ENCODE measurements around the gene TBC1D26.
"Not testable (repeated sequence)": the region's sequence is repeated elsewhere in the genome, so short reads cannot be mapped to it uniquely, and the experiment has no call there.

Gene TBC1D26

GRCh38 chr17:15739259-15739658, 7.2 kb downstream of the TBC1D26 start:
- not testable (repeated sequence) for ATAC-seq, H3K4me3 Mint-ChIP-seq, H3K27me3 Mint-ChIP-seq, H3K36me3 Mint-ChIP-seq, H3K9me3 Mint-ChIP-seq, H3K4me1 Mint-ChIP-seq, H3K27ac Mint-ChIP-seq

- H3K4me3 Mint-ChIP-seq, ATAC-seq, H3K36me3 Mint-ChIP-seq, H3K9me3 Mint-ChIP-seq, H3K27me3 Mint-ChIP-seq, H3K27ac Mint-ChIP-seq, H3K4me1 Mint-ChIP-seq: not testable (repeated sequence)
Measured at GRCh38 chr17:15740041-15740440, 8.0 kb downstream of the TBC1D26 start.

GRCh38 chr17:15740570-15741120, 8.6 kb downstream of the TBC1D26 start:
- peaks cover 9% of the 10 kb centered on the region for H3K27me3 Mint-ChIP-seq
- ATAC-seq, result no peak
- no peaks in the 10 kb centered on the region for H3K36me3 Mint-ChIP-seq
- no peaks in the 10 kb centered on the region for H3K4me1 Mint-ChIP-seq
- H3K4me3 Mint-ChIP-seq, result no peak overlapping the region
- no peaks in the 10 kb centered on the region for H3K9me3 Mint-ChIP-seq
- H3K27ac Mint-ChIP-seq, result no peak overlapping the region

DNA sequence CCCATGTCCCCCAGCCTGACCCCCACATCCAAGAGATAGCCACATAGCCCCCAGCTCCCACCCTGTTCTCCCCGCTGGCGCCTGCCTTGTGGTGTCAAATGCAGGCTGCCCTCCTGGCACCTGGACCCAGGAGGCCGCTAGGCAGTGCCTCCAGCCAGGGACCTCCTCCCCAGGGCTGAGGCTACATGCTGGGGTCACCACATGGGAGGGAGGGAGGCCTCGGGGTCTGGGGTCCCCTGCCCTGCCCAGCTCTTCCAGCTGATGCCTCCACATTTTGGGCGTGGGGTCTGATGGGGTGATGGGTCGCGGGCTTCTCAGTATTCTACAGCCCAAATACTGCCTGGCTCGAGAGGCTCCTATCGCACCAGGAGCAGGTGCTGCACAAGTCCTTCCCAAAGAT, 9.5 kb downstream of the TBC1D26 start:
- no peaks in the 10 kb centered on the region for H3K4me1 Mint-ChIP-seq
- H3K9me3 Mint-ChIP-seq, result no peaks in the 10 kb centered on the region
- ATAC-seq, result no peak
- H3K36me3 Mint-ChIP-seq, result no peaks in the 10 kb centered on the region
- H3K4me3 Mint-ChIP-seq, result no peak overlapping the region
- peaks cover 13% of the 10 kb centered on the region for H3K27me3 Mint-ChIP-seq
- no peak overlapping the region for H3K27ac Mint-ChIP-seq

DNA sequence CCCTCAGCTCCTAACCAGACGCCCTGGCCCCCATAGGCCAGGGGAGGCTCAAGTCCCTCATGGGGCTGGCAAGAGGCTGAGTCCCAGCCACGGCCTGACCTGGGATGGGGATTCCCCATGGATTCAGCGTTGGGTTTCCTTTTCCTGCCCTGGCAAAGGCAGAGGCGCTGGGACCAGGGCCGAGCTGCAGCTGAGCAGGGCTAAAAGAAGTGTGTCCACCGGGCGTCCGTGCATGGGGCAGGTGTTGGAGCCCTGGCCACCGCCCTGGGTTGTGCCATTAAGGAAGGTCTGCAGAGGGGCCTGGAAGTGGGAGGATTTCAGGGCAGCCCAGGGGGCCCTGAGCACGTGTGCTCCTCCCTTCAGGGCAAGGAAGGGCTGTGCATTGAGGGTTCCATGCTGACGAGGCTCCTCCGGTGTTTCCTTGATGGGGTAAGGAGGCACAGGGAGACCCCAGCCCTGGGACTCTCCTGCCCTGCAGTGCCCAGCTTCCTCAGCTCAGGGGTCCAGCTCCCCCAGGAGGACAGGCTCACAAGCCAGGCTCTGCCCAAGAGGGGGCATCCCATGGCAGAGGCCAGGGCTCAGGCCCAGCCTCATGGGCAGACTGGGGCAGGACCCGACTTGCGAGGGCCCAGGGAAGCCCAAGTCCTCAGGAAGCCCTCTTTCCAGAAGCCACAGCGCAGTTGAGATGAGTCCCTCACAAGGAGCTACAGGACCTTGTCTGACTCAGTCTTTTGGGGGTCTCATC, 10.1 kb downstream of the TBC1D26 start:
- ATAC-seq, result no peak
- Mint-ChIP-seq H3K27ac (no peak overlapping the region), H3K4me1 (no peaks in the 10 kb centered on the region), H3K36me3 (no peaks in the 10 kb centered on the region), H3K27me3 (peaks cover 19% of the 10 kb centered on the region), H3K9me3 (no peaks in the 10 kb centered on the region), H3K4me3 (no peak overlapping the region)

- Mint-ChIP-seq H3K27me3 (peaks cover 19% of the 10 kb centered on the region), H3K9me3 (no peaks in the 10 kb centered on the region), H3K4me3 (no peak overlapping the region), H3K36me3 (no peaks in the 10 kb centered on the region), H3K4me1 (no peaks in the 10 kb centered on the region), H3K27ac (no peak overlapping the region)
- no peak for ATAC-seq
Measured at GRCh38 chr17:15742921-15743320, 10.8 kb downstream of the TBC1D26 start.

GRCh38 chr17:15744074-15744676, 12.1 kb downstream of the TBC1D26 start:
- Mint-ChIP-seq H3K9me3 (no peaks in the 10 kb centered on the region), H3K36me3 (no peaks in the 10 kb centered on the region), H3K4me1 (no peaks in the 10 kb centered on the region), H3K4me3 (no peak overlapping the region), H3K27ac (no peak overlapping the region), H3K27me3 (peaks cover 17% of the 10 kb centered on the region)
- ATAC-seq, result no peak

DNA sequence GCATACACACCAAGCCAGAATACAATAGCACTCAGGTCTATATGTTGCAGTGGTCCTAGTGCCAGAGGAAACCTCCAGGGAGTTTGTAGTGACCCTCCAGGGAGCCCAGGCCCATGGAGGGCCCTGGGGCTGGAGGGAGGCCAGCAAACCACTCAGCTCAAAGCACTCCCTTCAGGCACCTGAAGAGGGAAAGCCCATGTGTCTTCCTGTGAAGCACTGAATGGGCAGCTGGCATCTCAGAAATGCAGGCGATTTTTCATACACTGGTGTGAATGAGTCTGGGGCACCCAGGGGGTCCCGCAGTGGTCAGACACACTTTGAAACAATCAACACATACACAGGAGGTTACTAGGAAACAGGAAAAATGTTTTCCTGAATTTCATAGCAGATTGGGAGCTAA, 12.8 kb downstream of the TBC1D26 start:
- Mint-ChIP-seq H3K4me3 (no peak overlapping the region), H3K27me3 (peaks cover 10% of the 10 kb centered on the region), H3K4me1 (no peaks in the 10 kb centered on the region), H3K36me3 (no peaks in the 10 kb centered on the region), H3K27ac (no peak overlapping the region), H3K9me3 (no peaks in the 10 kb centered on the region)
- no peak for ATAC-seq

- H3K4me1 Mint-ChIP-seq, H3K9me3 Mint-ChIP-seq, ATAC-seq, H3K27me3 Mint-ChIP-seq, H3K36me3 Mint-ChIP-seq, H3K27ac Mint-ChIP-seq, H3K4me3 Mint-ChIP-seq: not testable (repeated sequence)
Measured at GRCh38 chr17:15749403-15749802, 17.3 kb downstream of the TBC1D26 start.

GRCh38 chr17:15768865-15769533, 36.9 kb downstream of the TBC1D26 start:
- ATAC-seq, result peak; percentile 64
- not testable (repeated sequence) for H3K4me1 Mint-ChIP-seq, H3K4me3 Mint-ChIP-seq, H3K36me3 Mint-ChIP-seq, H3K27me3 Mint-ChIP-seq, H3K27ac Mint-ChIP-seq, H3K9me3 Mint-ChIP-seq

GRCh38 chr17:15770679-15771078, 38.6 kb downstream of the TBC1D26 start:
- Mint-ChIP-seq H3K36me3 (peaks cover 16% of the 10 kb centered on the region), H3K9me3 (peaks cover 12% of the 10 kb centered on the region)
- H3K27ac Mint-ChIP-seq, H3K4me3 Mint-ChIP-seq, H3K4me1 Mint-ChIP-seq, H3K27me3 Mint-ChIP-seq, ATAC-seq: not testable (repeated sequence)

DNA sequence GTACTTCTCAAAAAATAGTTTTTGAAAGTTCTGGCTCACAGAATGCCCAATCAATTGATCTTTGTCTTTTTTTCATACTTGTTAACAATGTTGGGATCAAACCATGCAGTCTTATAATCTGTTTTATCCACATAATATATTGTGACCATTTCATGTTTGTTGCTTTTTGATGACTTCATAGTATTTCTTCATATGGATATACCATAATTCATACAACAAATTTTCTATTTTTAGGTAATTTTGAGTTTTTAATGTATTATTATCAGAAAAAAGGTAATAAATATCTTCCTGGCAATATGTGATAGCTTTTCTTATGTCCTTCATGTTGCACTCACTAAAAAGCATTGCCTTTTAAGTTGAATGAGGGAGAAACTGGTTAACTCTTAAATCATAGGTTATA, 44.8 kb downstream of the TBC1D26 start:
- Mint-ChIP-seq H3K4me1 (no peaks in the 10 kb centered on the region), H3K4me3 (no peak overlapping the region), H3K27me3 (peaks cover 8% of the 10 kb centered on the region), H3K27ac (no peak overlapping the region), H3K9me3 (peaks cover 40% of the 10 kb centered on the region), H3K36me3 (peaks cover 49% of the 10 kb centered on the region)
- no peak for ATAC-seq

DNA sequence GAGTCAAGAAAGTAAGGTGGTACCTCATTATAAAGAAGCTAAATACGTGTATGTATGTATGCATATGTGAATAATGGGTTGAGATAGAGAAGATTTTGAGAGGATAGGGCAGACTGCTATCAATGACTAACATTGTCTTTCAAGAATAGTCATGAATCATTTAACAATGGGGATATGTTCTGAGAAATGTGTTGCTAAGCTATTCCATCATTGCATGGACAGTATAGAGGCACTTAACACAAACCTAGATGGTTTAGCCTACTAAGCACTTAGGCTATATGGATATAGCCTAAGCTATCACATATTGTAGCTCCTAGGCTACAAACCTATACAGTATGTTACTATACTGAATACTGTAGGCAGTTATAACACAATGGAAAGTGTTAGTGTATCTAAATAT, 45.2 kb downstream of the TBC1D26 start:
- Mint-ChIP-seq H3K27ac (no peak overlapping the region), H3K9me3 (peaks cover 40% of the 10 kb centered on the region), H3K4me3 (no peak overlapping the region), H3K27me3 (peaks cover 12% of the 10 kb centered on the region), H3K4me1 (no peaks in the 10 kb centered on the region), H3K36me3 (peaks cover 54% of the 10 kb centered on the region)
- ATAC-seq, result no peak

DNA sequence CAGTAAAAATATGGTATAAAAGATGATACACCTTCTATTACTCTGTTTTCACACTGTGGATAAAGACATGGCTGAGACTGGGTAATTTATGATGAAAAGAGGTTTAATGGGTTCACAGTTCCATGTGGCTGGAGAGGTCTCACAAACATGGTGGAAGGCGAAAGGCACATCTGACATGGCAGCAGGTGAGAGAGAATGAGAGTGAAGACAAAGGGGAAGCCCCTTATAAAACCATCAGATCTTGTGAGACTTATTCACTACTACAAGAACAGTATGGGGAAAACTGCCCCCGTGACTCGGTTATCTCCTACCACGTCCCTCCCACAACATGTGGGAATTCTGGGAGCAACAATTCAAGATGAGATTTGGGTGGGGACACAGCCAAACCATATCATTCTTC, 45.6 kb downstream of the TBC1D26 start:
- ATAC-seq, result no peak
- H3K9me3 Mint-ChIP-seq, result peaks cover 40% of the 10 kb centered on the region
- H3K27ac Mint-ChIP-seq, result no peak overlapping the region
- H3K36me3 Mint-ChIP-seq, result peaks cover 55% of the 10 kb centered on the region
- peaks cover 16% of the 10 kb centered on the region for H3K27me3 Mint-ChIP-seq
- no peak overlapping the region for H3K4me3 Mint-ChIP-seq
- H3K4me1 Mint-ChIP-seq, result no peaks in the 10 kb centered on the region

- Mint-ChIP-seq H3K4me1 (no peaks in the 10 kb centered on the region), H3K27ac (no peak overlapping the region), H3K27me3 (peaks cover 18% of the 10 kb centered on the region)
Measured at GRCh38 chr17:15779119-15779518, 47.0 kb downstream of the TBC1D26 start.

GRCh38 chr17:15780188-15780587, 48.1 kb downstream of the TBC1D26 start:
- H3K36me3 Mint-ChIP-seq, result peaks cover 43% of the 10 kb centered on the region
- no peak overlapping the region for H3K27ac Mint-ChIP-seq
- peaks cover 33% of the 10 kb centered on the region for H3K9me3 Mint-ChIP-seq
- no peak overlapping the region for H3K4me3 Mint-ChIP-seq
- no peak for ATAC-seq
- H3K27me3 Mint-ChIP-seq, result peaks cover 18% of the 10 kb centered on the region
- H3K4me1 Mint-ChIP-seq, result no peaks in the 10 kb centered on the region

More at GRCh38 chr17:15779119-15779518, 47.0 kb downstream of the TBC1D26 start:
- Mint-ChIP-seq H3K4me3 (no peak overlapping the region), H3K9me3 (peaks cover 40% of the 10 kb centered on the region), H3K36me3 (peaks cover 54% of the 10 kb centered on the region)
- ATAC-seq, result no peak

Measured in stimulated activated memory B cell treated with anti-CD40 and anti-IgM and Interleukin-4, amounts not matched to agents 10 μg/mL and 1 μg/mL and 100 μg/mL, for 72 hours (primary cell).